GM12892 (cell line): ENCODE results near the gene ABCG5.

Source experiments
- POLR2A ChIP-seq: IDR thresholded peaks from 2 replicates; pipeline ENCODE4 v1.6.1; 2011; ENCODE audit warnings: low read depth, low read length, control low read depth
- POLR2AphosphoS5 ChIP-seq: IDR thresholded peaks from 2 replicates; pipeline ENCODE4 v1.6.1; 2011; ENCODE audit warnings: low read depth, low read length, control low read depth
- TAF1 ChIP-seq: IDR thresholded peaks from 2 replicates; pipeline ENCODE4 v1.6.1; 2011; ENCODE audit warnings: low read depth, mild to moderate bottlenecking, control low read depth, low read length, borderline replicate concordance

GRCh38 chr2:43814711-43815110 is 23.9 kb downstream of the ABCG5 start:
- no peak for TF ChIP-seq POLR2A
- no peak for TF ChIP-seq POLR2AphosphoS5
- TF ChIP-seq TAF1: no peak
